HEK293 (cell line): ENCODE measurements around the gene GNG14.

Source experiments
- ATF2 ChIP-seq: fragments of 450-650 bp; formaldehyde crosslinking; IDR thresholded peaks from 2 replicates; pipeline ENCODE4 v1.5.1; 2016; ENCODE audit warnings: missing biosample characterization, missing genetic modification characterization, low read depth
- EGR2 ChIP-seq: fragments of 450-650 bp; formaldehyde crosslinking; IDR thresholded peaks from 2 replicates; pipeline ENCODE4 v1.5.1; 2016; ENCODE audit warnings: low read depth, missing biosample characterization, missing genetic modification characterization
- GLIS2 ChIP-seq: fragments of 450-650 bp; formaldehyde crosslinking; IDR thresholded peaks from 2 replicates; pipeline ENCODE4 v1.5.1; 2016; ENCODE audit warnings: missing biosample characterization, missing genetic modification characterization
- HIC1 ChIP-seq: fragments of 450-650 bp; formaldehyde crosslinking; IDR thresholded peaks from 2 replicates; pipeline ENCODE4 v1.5.1; 2016; ENCODE audit warnings: missing biosample characterization, missing genetic modification characterization
- MZF1 ChIP-seq: fragments of 450-650 bp; formaldehyde crosslinking; IDR thresholded peaks from 2 replicates; pipeline ENCODE4 v1.5.1; 2017; ENCODE audit warnings: missing biosample characterization, missing genetic modification characterization, borderline replicate concordance
- PRDM1 ChIP-seq: fragments of 450-650 bp; formaldehyde crosslinking; IDR thresholded peaks from 2 replicates; pipeline ENCODE4; 2016; ENCODE audit warnings: missing biosample characterization, missing genetic modification characterization
- REPIN1 ChIP-seq: fragments of 450-650 bp; formaldehyde crosslinking; IDR thresholded peaks from 2 replicates; pipeline ENCODE4 v1.5.1; 2017; ENCODE audit warnings: missing biosample characterization, missing genetic modification characterization, low read depth
- ZFP3 ChIP-seq: fragments of 450-650 bp; formaldehyde crosslinking; IDR thresholded peaks from 2 replicates; pipeline ENCODE4 v1.5.1; 2016; ENCODE audit warnings: low read depth, missing biosample characterization, missing genetic modification characterization
- ZNF221 ChIP-seq: fragments of 450-650 bp; formaldehyde crosslinking; IDR thresholded peaks from 2 replicates; pipeline ENCODE4 v1.5.1; 2017; ENCODE audit warnings: missing biosample characterization, missing genetic modification characterization, borderline replicate concordance
- ZNF23 ChIP-seq: fragments of 450-650 bp; formaldehyde crosslinking; IDR thresholded peaks from 2 replicates; pipeline ENCODE4 v1.5.1; 2016; ENCODE audit warnings: missing biosample characterization, missing genetic modification characterization, borderline replicate concordance
- ZNF24 ChIP-seq: fragments of 450-650 bp; formaldehyde crosslinking; IDR thresholded peaks from 2 replicates; pipeline ENCODE4 v1.5.1; 2016; ENCODE audit warnings: missing biosample characterization, missing genetic modification characterization
- ZNF266 ChIP-seq: fragments of 450-650 bp; formaldehyde crosslinking; IDR thresholded peaks from 2 replicates; pipeline ENCODE4 v1.5.1; 2016; ENCODE audit warnings: missing biosample characterization, missing genetic modification characterization, low read depth
- ZNF280D ChIP-seq: fragments of 450-650 bp; formaldehyde crosslinking; IDR thresholded peaks from 2 replicates; pipeline ENCODE4 v1.5.1; 2016; ENCODE audit warnings: missing biosample characterization, missing genetic modification characterization
- ZNF394 ChIP-seq: fragments of 450-650 bp; formaldehyde crosslinking; IDR thresholded peaks from 2 replicates; pipeline ENCODE4 v1.5.1; 2016; ENCODE audit warnings: missing biosample characterization, missing genetic modification characterization, mild to moderate bottlenecking, moderate library complexity, borderline replicate concordance
- ZNF518A ChIP-seq: fragments of 450-650 bp; formaldehyde crosslinking; conservative IDR thresholded peaks from 2 replicates; pipeline ENCODE4 v1.5.1; 2016; ENCODE audit warnings: low read depth, missing biosample characterization, missing genetic modification characterization
- ZNF558 ChIP-seq: fragments of 450-650 bp; formaldehyde crosslinking; IDR thresholded peaks from 2 replicates; pipeline ENCODE4 v1.5.1; 2016; ENCODE audit warnings: missing biosample characterization, missing genetic modification characterization
- ZNF585B ChIP-seq: fragments of 450-650 bp; formaldehyde crosslinking; IDR thresholded peaks from 2 replicates; pipeline ENCODE4 v1.5.1; 2016; ENCODE audit warnings: missing biosample characterization, missing genetic modification characterization
- ZNF654 ChIP-seq: fragments of 450-650 bp; formaldehyde crosslinking; IDR thresholded peaks from 2 replicates; pipeline ENCODE4 v1.5.1; 2016; ENCODE audit warnings: low read depth, missing biosample characterization, missing genetic modification characterization
- ZNF677 ChIP-seq: fragments of 450-650 bp; IDR thresholded peaks from 2 replicates; pipeline ENCODE4 v1.5.0; 2018; ENCODE audit warnings: missing biosample characterization, mild to moderate bottlenecking, missing genetic modification characterization, moderate library complexity

GNG14 gene

GRCh38 chr19:12722566-12723380, 35.0 kb downstream of the GNG14 start (continued):
- peak; percentile 65 for TF ChIP-seq ZNF518A (tag by site-specific recombination)
- no peak for TF ChIP-seq ZNF677 (tag by site-specific recombination)
- TF ChIP-seq MZF1, result no peak; the same call in 1 of the 2 replicates
- no peak for TF ChIP-seq ZNF23 (tag by site-specific recombination)
- no peak for TF ChIP-seq ZNF280D
- no peak for TF ChIP-seq ZFP3 (tag by site-specific recombination)
- TF ChIP-seq ZNF585B (tag by site-specific recombination), result no peak
- TF ChIP-seq ZNF221 (tag by site-specific recombination), result no peak
- TF ChIP-seq ZNF654 (tag by site-specific recombination), result no peak
- peak; percentile 61 for TF ChIP-seq PRDM1 (tag by site-specific recombination)
- TF ChIP-seq ZNF266 (tag by site-specific recombination), result no peak
- peak; percentile 58 for TF ChIP-seq ZNF558 (tag by site-specific recombination)
- peak; percentile 62; the same call in 1 of the 2 replicates for TF ChIP-seq ZNF394 (tag by site-specific recombination)
- peak; percentile 96 for TF ChIP-seq ZNF24
- peak; percentile 57; the same call in 1 of the 2 replicates for TF ChIP-seq HIC1 (tag by site-specific recombination)
- TF ChIP-seq EGR2 (tag by site-specific recombination), result no peak
- peak; percentile 30; the same call in 1 of the 2 replicates for TF ChIP-seq ATF2 (tag by site-specific recombination)
- 0 out of 2 replicates have a peak, but pooled peaks have one; percentile 40 for TF ChIP-seq REPIN1 (tag by site-specific recombination)
- TF ChIP-seq GLIS2, result no peak
- TF ChIP-seq, all 188 proteins: peak for 63
